Skeletal muscle cell (primary cell): Measurements from ENCODE around the gene LOXL3.
A peak's percentile ranks its signal among the peaks of the same experiment; 100 is the strongest.

Source experiments
- DNase-seq: peaks from one replicate; pipeline ENCODE4 v3.0.0-alpha.2; 2010; ENCODE audit warnings: low read depth
- H3K4me3 ChIP-seq: 2 replicates; pipeline ENCODE4 v1.5.1; 2011; ENCODE audit warnings: low read depth, mild to moderate bottlenecking, control low read depth, low read length, moderate library complexity

The LOXL3 gene

DNA sequence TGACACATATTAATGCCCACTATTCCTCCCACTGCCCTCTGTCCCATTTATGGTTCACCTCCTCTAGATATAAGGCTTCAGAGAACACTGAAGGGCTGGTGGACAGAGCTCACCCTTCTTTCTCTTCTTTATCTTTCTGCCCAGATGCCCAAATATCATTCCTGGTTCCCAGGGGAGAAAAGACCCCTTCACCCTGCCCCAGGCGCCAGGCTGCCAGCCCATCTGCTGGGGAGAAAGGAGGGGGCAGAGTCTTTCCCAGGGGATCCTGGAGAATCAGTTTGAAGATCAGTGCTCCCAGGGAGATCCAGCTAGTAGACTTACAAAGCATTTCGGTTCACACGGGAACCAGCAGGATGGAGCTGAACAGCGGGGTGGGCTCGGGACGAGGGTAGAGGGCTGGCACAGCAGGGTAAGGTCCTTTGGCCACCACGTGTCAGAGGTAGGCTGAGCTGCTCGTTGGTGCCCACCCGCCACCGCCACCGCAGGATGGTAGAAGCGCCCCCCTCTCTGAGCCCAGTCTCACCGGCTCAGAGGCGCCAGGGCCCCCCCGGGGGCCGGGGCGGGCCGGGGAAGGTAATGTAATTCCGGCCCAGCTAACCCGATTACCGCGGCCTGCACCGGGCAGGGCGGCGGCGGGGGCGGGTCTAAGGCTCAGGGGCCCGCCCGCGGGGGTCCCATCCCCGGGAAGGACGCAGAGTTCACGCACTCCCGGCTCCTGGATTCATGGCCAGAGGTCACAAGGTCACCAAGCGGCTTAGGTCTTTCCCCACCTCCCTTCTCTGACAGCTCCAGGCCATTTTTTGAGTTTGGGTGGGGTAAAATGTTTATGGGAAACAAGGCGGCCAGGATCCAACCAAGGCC is 40.8 kb downstream of the LOXL3 start:
- no peak overlapping the region for H3K4me3 ChIP-seq
- DNase-seq: no peak

GRCh38 chr2:74511104-74511989 is 42.4 kb downstream of the LOXL3 start:
- DNase-seq: no peak

GRCh38 chr2:74510272-74510671 is 43.5 kb downstream of the LOXL3 start:
- H3K4me3 ChIP-seq: no peak overlapping the region
- DNase-seq: no peak

More at GRCh38 chr2:74511104-74511989, 42.4 kb downstream of the LOXL3 start:
- H3K4me3 ChIP-seq: no peak overlapping the region

DNA sequence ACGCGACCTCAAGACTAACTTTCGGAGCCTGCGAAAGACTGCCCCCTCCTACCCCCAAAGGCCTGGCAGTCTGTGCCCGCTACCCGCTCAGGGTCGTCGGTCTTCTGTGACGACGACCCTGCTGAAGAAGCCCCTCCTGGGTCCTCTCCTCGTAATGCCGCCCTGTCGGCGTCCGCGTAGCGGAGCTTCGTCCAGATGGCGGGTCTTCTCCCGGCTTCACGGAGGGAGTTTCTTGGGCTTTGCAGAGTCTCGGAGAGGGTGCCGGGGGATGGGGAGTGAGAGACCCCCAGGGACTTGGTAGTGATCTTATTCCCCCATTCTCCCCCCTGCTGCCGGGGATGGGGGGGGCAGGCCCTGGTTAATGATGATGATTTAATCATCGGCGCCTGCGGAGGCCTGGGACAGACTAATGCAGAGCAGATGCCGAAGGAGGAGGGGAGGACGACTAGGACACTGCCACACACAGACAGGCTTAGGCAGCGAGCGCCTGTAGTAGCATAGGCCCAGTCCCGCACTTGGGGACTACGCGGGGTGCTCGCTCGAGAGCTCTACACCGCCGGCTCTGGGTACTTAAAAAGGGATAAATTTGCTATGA is 45.7 kb downstream of the LOXL3 start:
- no peak for DNase-seq

DNA sequence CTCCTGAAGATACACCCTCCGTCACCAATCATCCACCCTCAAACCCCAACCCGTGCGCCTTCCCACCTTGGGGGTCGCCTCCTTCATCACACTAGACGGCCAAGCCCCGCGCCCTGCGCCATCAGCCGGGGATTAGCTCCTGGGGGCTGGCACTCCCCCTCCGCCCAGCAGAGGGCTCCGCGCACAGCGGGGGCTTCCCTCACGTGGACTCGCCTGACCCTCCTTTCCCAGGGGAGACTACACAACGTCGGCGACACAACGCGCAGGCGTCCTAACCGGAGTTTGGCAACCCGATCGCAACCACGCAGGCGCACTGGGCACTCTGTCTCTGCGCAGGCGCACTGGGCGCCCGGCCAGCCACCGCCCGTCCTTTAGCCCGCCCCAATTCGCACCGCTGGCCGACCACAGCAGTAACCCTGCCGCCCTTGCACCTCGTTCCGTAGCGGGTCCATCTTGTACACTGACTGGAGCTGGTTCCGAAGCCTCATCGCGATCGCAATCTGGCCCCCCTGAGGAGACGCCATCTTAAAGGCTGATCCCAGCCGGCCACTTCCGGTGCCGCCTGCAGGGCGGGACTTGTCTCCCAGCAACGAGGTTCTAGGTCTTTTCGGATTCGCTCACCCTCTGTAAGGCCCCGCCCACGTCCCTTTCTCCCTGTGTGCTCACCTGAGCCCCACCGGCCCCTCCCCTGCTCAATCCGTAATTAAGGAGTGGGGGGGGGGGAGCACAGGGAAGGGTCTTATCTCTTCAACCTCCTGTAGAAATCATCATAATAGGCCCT is 46.4 kb downstream of the LOXL3 start, which contains the start of gene PCGF1:
Gene PCGF1 (minus strand): TSS at position 551 of the 781 bp plus-strand sequence. CDS start 27 bp downstream, at position 524.
- peak; percentile 90 for DNase-seq
- peak within 1 kb of the TSS; percentile 89 for H3K4me3 ChIP-seq

More for the DNA sequence above, 45.7 kb downstream of the LOXL3 start:
- H3K4me3 ChIP-seq: peak overlapping the region; percentile 89

- no peak for DNase-seq
- peak overlapping the region; percentile 5 for H3K4me3 ChIP-seq
Observed at GRCh38 chr2:74505448-74506246, 48.1 kb downstream of the LOXL3 start.

GRCh38 chr2:74504591-74504990 is 49.2 kb downstream of the LOXL3 start:
- no peak overlapping the region for H3K4me3 ChIP-seq
- no peak for DNase-seq

DNA sequence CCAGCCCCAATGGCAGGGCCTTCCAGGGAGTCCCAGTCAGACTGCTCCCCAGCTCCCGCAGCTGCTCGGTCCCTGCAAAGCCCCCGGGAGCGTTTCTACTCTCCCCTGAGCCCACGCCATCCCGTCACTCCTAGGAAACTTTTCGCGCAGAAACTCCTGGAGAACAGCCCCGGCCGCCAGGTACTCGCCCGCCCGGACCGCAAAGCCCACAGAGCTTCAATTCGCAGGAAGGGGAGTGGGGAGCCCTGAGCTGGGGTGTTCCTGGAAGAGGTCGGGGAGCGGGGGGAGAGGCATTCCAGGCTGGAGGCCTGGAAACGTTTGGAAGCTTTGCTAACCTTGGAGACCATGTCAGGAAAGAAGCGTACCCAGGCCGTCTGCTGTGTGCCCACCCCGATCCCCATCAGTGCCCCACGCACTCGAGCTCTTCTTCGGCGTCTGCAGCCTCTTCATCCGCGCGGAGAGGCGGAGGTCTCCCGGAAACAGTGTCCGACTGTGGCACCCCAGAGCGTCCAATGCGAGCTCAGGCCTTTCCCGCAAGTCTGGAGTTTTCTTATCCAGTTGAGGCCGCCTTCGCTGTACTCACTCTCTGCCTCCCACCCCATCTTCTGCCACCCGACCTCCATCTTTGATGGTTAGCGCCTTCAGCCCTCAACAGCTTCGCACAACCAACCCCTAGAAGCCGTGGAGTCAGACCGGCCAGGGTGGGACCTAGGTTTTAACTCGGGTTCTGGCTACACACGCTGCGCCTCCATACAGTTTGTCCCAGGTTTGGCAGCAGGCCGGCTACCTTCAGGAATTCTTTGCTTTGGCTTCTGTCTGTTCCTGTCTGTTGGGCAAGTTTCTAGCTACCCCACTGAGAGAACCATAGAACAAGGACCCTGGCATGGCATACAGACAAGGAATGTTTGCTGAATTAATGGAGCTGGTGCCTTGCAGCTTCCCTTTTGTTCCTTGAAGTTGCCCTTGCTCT is 50.0 kb downstream of the LOXL3 start:
- peak overlapping the region; percentile 54 for H3K4me3 ChIP-seq
- DNase-seq: no peak

DNA sequence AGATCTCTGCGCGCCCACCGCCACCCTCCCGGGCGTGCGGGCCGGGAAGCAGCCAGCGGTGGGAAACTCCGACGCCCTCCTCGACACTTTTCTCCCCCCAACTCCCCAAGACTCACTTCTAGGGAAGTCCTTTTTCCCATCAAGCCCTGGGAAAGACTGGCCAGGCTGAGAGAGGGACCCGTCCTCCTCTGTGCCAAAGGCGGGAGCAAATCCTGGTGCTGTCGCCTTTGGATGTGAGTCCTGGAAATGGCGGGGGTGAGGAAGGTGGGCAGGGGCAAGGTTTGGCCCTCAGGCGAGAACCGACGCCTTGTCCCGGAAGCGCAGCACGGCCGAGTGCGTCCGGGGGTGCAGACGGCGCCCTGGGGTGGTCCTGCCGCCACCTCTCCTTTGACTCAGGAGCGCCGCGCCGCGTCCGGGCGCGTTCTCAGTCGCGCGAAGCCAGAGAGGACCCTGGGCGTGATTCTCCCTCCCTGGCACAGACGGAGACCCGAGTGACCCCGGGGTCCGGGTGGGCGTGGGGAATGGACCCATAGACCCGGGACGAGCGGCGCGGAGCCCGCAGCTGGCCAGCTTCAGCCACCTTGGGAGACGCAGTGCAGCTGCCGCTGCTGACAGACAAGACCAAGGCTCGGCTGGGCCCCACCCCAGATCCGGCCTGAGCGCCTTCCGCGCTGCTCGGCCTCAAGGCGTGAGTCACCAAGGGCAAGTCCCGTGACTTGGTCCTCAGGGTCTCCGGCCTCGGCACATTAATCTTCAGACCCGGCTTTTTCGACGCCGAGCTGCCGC is 50.8 kb downstream of the LOXL3 start:
- DNase-seq: peak; percentile 35
- peak overlapping the region; percentile 54 for H3K4me3 ChIP-seq

DNA sequence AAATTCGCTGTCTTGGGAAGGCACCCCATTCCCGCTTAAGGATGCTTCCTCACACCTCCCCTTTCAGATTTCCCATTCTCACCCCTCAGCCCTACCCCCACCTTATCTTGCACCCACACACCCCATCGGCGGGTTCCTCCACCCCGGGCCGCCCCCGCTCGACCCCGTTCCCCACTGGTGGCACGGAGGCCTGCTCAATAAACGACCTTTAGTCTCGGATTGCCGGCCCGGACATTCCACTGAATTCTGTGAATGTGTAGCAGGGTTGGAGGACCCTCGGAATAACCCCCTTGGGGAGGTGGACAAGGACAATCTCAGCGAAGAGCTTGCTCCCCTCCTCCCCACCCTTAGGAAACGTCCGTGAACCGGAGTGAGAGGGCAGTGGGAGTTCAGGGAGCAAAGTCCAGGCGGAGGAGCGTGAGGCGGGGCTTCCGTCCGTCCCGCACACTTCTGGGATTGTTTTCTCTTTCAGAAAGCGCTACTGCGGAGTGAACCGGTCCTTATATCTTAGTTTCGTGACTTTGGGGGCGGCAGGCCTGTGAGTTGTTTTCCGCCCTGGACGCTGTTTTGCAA is 51.5 kb downstream of the LOXL3 start:
- H3K4me3 ChIP-seq: peak overlapping the region; percentile 54
- DNase-seq: no peak

GRCh38 chr2:74501335-74502071 is 52.2 kb downstream of the LOXL3 start:
- DNase-seq: no peak
- H3K4me3 ChIP-seq: no peak overlapping the region

GRCh38 chr2:74500578-74500946 is 53.2 kb downstream of the LOXL3 start:
- H3K4me3 ChIP-seq: no peak overlapping the region
- DNase-seq: no peak

DNA sequence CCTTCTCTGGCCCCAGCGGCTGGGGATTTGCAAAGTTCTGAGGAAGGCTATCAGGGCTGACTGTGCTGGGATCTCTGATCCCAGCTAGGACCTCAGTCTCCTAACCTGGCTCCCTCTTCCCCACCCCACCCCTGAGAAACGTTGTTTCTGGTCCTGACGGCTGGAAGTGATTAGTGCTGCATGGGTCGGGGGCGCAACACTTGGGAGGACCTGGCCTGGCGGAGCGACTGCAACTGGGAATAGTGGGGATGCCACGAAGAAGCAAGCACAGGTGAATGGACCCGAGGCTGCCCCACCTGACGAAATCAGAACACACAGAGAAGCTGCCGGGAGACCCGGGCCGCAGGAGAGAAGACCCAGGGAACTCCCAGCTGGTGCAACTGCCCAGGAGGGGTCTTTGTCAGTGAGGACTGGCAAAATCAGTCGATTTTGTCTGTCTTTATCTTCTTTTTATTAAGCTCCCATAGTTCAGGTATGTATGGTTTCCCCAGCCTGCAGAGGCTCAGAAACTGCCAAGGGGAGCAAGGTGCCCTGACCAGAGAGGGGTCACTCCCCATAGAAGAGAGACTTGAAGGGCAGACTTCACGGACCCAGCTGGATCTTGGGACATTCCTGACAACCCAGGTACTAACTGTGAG is 53.7 kb downstream of the LOXL3 start:
- DNase-seq: no peak
- H3K4me3 ChIP-seq: peak overlapping the region; percentile 41

GRCh38 chr2:74499267-74499939 is 54.3 kb downstream of the LOXL3 start, which contains the start of gene LBX2:
Gene LBX2 (minus strand): TSS chr2:74499603. CDS start chr2:74499537, 66 bp downstream.
- H3K4me3 ChIP-seq: peak within 1 kb of the TSS; percentile 41
- no peak for DNase-seq
